Measurements from ENCODE around the gene SEL1L. TPM values are rescaled to one million over a fixed set of nuclear protein-coding genes. Genes with fewer than 3 reads are reported as not detected.
"Not testable (repeated sequence)": the region's sequence is repeated elsewhere in the genome, so short reads cannot be mapped to it uniquely, and the experiment has no call there.

The SEL1L gene
- total RNA-seq (2014; rRNA removed; shearing (Covaris generic)) = 36.3 and 47.1 TPM in 2 replicates

GRCh38 chr14:81533536-81534343 lies at the start of gene SEL1L:
TSS of gene SEL1L (minus strand) at chr14:81533853. CDS start at chr14:81533744, 109 bp downstream.
- DNase-seq (ENCODE audit: low spot score) = peak; percentile 99

- no peak for DNase-seq (ENCODE audit: low spot score)
Measured at GRCh38 chr14:81582420-81582819, 48.8 kb upstream of the SEL1L start.

GRCh38 chr14:81579115-81579514 lies 45.5 kb upstream of the SEL1L start:
- DNase-seq (ENCODE audit: low spot score) = no peak

- DNase-seq (ENCODE audit: low spot score) = no peak
Measured at GRCh38 chr14:81571437-81571836, 37.8 kb upstream of the SEL1L start.

GRCh38 chr14:81567302-81567701 lies 33.6 kb upstream of the SEL1L start:
- no peak for DNase-seq (ENCODE audit: low spot score)

- peak; percentile 30 for DNase-seq (ENCODE audit: low spot score)
Measured at GRCh38 chr14:81565441-81566290, 32.0 kb upstream of the SEL1L start.

GRCh38 chr14:81562818-81563217 lies 29.2 kb upstream of the SEL1L start:
- DNase-seq (ENCODE audit: low spot score) = no peak

GRCh38 chr14:81561084-81561775 lies 27.6 kb upstream of the SEL1L start:
- no peak for DNase-seq (ENCODE audit: low spot score)

- DNase-seq (ENCODE audit: low spot score) = no peak
Measured at GRCh38 chr14:81559385-81559784, 25.7 kb upstream of the SEL1L start.

GRCh38 chr14:81557146-81557545 lies 23.5 kb upstream of the SEL1L start:
- no peak for DNase-seq (ENCODE audit: low spot score)

- DNase-seq (ENCODE audit: low spot score) = no peak
Measured at GRCh38 chr14:81555684-81556083, 22.0 kb upstream of the SEL1L start.

- DNase-seq (ENCODE audit: low spot score) = no peak
Measured at GRCh38 chr14:81555051-81555450, 21.4 kb upstream of the SEL1L start.

GRCh38 chr14:81551471-81551870 lies 17.8 kb upstream of the SEL1L start:
- no peak for DNase-seq (ENCODE audit: low spot score)

- no peak for DNase-seq (ENCODE audit: low spot score)
Measured at GRCh38 chr14:81550001-81550637, 16.5 kb upstream of the SEL1L start.

- not testable (repeated sequence) for DNase-seq (ENCODE audit: low spot score)
Measured at GRCh38 chr14:81541206-81541605, 7.6 kb upstream of the SEL1L start.

- no peak for DNase-seq (ENCODE audit: low spot score)
Measured at GRCh38 chr14:81537193-81537592, 3.5 kb upstream of the SEL1L start.

- no peak for DNase-seq (ENCODE audit: low spot score)
Measured at GRCh38 chr14:81536241-81536771, 2.7 kb upstream of the SEL1L start.

- no peak for DNase-seq (ENCODE audit: low spot score)
Measured at GRCh38 chr14:81535396-81536164, 1.9 kb upstream of the SEL1L start.

GRCh38 chr14:81534510-81535074 lies 939 bp upstream of the SEL1L start:
- DNase-seq (ENCODE audit: low spot score) = no peak

- no peak for DNase-seq (ENCODE audit: low spot score)
Measured at GRCh38 chr14:81533212-81533535, 479 bp downstream of the SEL1L start.
